ENCODE measurements around the gene ADAT2. TPM values are rescaled to one million over a fixed set of nuclear protein-coding genes. Genes with fewer than 3 reads are reported as not detected.

Gene ADAT2
- total RNA-seq, 2 donors from 2014 or later = 8.7 to 10.6 TPM

- Histone ChIP-seq H3K9me3 (ENCODE audit: control insufficient read depth, low read length) (no peaks in the 10 kb centered on the region), H3K4me1 (ENCODE audit: control insufficient read depth, insufficient read depth, low read length) (no peaks in the 10 kb centered on the region), H3K27ac (ENCODE audit: low read depth, low read length) (no peak overlapping the region), H3K9ac (ENCODE audit: extremely low read depth, low read length, poor library complexity, severe bottlenecking) (no peak overlapping the region), H3K27me3 (ENCODE audit: control insufficient read depth, insufficient read depth, low read length, poor library complexity, severe bottlenecking) (no peaks in the 10 kb centered on the region), H3K36me3 (ENCODE audit: control insufficient read depth, insufficient read depth, low read length) (no peaks in the 10 kb centered on the region), H3K4me3 (ENCODE audit: low read length) (no peak overlapping the region)
- no peak overlapping the region for H3K27ac Mint-ChIP-seq
- DNase-seq = no peak
- H3K4me1 Mint-ChIP-seq = no peaks in the 10 kb centered on the region
- H3K27me3 Mint-ChIP-seq (ENCODE audit: insufficient read depth) = no peaks in the 10 kb centered on the region
- H3K4me3 Mint-ChIP-seq = no peak overlapping the region
- no peaks in the 10 kb centered on the region for H3K36me3 Mint-ChIP-seq (ENCODE audit: low read depth)
- TF ChIP-seq CTCF (conservative IDR thresholded peaks at IDR 0.05) = no peak
- H3K9me3 Mint-ChIP-seq = no peaks in the 10 kb centered on the region
- 100% methylated on average over 2 of the region's 3 CpGs; no CpG with 5 or more reads in 1 of the 2 experiments for WGBS, 2 experiments (ENCODE audit: insufficient coverage in 1 of 2, insufficient read length in 1 of 2)
Observed at GRCh38 chr6:143486752-143487151, 36.3 kb upstream of the ADAT2 start.

- H3K9ac ChIP-seq (ENCODE audit: extremely low read depth, low read length, poor library complexity, severe bottlenecking) = no peak overlapping the region
- TF ChIP-seq CTCF (conservative IDR thresholded peaks at IDR 0.05) = peak; percentile 47
- H3K27ac Mint-ChIP-seq = peak overlapping the region; percentile 65
- no peaks in the 10 kb centered on the region for H3K36me3 ChIP-seq (ENCODE audit: control insufficient read depth, insufficient read depth, low read length)
- H3K9me3 ChIP-seq (ENCODE audit: control insufficient read depth, low read length) = no peaks in the 10 kb centered on the region
- no peaks in the 10 kb centered on the region for H3K36me3 Mint-ChIP-seq (ENCODE audit: low read depth)
- no peaks in the 10 kb centered on the region for H3K27me3 Mint-ChIP-seq (ENCODE audit: insufficient read depth)
- no peaks in the 10 kb centered on the region for H3K27me3 ChIP-seq (ENCODE audit: control insufficient read depth, insufficient read depth, low read length, poor library complexity, severe bottlenecking)
- no peak overlapping the region for H3K4me3 ChIP-seq (ENCODE audit: low read length)
- no peak overlapping the region for H3K4me3 Mint-ChIP-seq
- no peak overlapping the region for H3K27ac ChIP-seq (ENCODE audit: low read depth, low read length)
- H3K4me1 Mint-ChIP-seq = no peaks in the 10 kb centered on the region
- no peak for DNase-seq
- H3K4me1 ChIP-seq (ENCODE audit: control insufficient read depth, insufficient read depth, low read length) = no peaks in the 10 kb centered on the region
- WGBS, 2 experiments (ENCODE audit: insufficient coverage in 1 of 2, insufficient read length in 1 of 2) = 95 to 100% methylated on average over 2 of the region's 2 CpGs
- no peaks in the 10 kb centered on the region for H3K9me3 Mint-ChIP-seq
Observed at GRCh38 chr6:143485967-143486366, 35.5 kb upstream of the ADAT2 start.

GRCh38 chr6:143482593-143482992, 32.1 kb upstream of the ADAT2 start:
- Histone ChIP-seq H3K4me1 (ENCODE audit: control insufficient read depth, insufficient read depth, low read length) (no peaks in the 10 kb centered on the region), H3K4me3 (ENCODE audit: low read length) (no peak overlapping the region), H3K9me3 (ENCODE audit: control insufficient read depth, low read length) (no peaks in the 10 kb centered on the region), H3K27me3 (ENCODE audit: control insufficient read depth, insufficient read depth, low read length, poor library complexity, severe bottlenecking) (no peaks in the 10 kb centered on the region), H3K36me3 (ENCODE audit: control insufficient read depth, insufficient read depth, low read length) (peaks cover 3% of the 10 kb centered on the region), H3K9ac (ENCODE audit: extremely low read depth, low read length, poor library complexity, severe bottlenecking) (no peak overlapping the region), H3K27ac (ENCODE audit: low read depth, low read length) (no peak overlapping the region)
- H3K27ac Mint-ChIP-seq = no peak overlapping the region
- no peaks in the 10 kb centered on the region for H3K36me3 Mint-ChIP-seq (ENCODE audit: low read depth)
- 73% methylated on average over 2 of the region's 2 CpGs; no CpG with 5 or more reads in 1 of the 2 experiments for WGBS, 2 experiments (ENCODE audit: insufficient coverage in 1 of 2, insufficient read length in 1 of 2)
- TF ChIP-seq CTCF (conservative IDR thresholded peaks at IDR 0.05) = no peak
- H3K27me3 Mint-ChIP-seq (ENCODE audit: insufficient read depth) = no peaks in the 10 kb centered on the region
- H3K9me3 Mint-ChIP-seq = no peaks in the 10 kb centered on the region
- no peaks in the 10 kb centered on the region for H3K4me1 Mint-ChIP-seq
- no peak overlapping the region for H3K4me3 Mint-ChIP-seq
- no peak for DNase-seq
